Measurements from ENCODE around the gene ALDH3B1.
"Not testable (repeated sequence)": the region's sequence is repeated elsewhere in the genome, so short reads cannot be mapped to it uniquely, and the experiment has no call there.

DNA sequence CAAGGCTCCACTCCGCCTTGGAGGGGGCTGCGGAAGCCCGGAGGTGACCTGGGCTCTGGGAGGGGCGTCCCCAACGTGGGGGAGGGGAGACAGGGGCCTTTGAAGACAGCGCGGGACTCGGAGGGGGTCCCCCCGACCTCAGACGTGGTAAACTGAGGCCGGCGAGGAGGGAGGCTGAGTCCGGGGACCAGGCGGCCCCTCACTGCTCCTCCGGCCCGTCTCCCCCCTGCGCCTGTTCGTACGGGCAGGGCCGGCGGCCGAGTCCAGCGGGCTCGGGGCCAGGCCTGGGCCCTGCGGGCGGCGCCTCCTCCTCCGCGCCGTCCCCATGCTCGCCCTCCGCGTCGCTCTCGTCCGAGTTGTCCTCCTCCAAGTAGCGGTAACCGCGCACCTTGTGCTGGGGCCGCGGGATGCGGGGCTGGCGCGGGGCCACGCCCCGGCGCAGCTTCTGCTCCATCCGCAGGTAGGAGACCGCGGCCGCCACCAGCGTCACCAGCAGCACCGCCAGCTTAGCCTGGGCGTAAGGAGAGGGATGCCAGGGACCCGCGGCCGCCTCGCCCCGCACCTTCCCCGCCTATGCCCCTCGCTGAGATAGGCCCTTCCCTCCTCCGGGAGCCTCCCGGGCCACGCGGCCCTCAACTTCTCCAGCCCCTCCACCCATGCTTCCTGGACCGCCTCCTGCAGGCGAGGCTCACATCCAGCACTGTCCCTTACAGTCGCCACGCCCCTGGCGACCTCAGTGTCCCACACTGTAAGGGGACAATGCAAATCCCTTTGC, 18.6 kb upstream of the ALDH3B1 start:
- TF ChIP-seq, protein P1, sequence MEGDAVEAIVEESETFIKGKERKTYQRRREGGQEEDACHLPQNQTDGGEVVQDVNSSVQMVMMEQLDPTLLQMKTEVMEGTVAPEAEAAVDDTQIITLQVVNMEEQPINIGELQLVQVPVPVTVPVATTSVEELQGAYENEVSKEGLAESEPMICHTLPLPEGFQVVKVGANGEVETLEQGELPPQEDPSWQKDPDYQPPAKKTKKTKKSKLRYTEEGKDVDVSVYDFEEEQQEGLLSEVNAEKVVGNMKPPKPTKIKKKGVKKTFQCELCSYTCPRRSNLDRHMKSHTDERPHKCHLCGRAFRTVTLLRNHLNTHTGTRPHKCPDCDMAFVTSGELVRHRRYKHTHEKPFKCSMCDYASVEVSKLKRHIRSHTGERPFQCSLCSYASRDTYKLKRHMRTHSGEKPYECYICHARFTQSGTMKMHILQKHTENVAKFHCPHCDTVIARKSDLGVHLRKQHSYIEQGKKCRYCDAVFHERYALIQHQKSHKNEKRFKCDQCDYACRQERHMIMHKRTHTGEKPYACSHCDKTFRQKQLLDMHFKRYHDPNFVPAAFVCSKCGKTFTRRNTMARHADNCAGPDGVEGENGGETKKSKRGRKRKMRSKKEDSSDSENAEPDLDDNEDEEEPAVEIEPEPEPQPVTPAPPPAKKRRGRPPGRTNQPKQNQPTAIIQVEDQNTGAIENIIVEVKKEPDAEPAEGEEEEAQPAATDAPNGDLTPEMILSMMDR (IDR thresholded peaks at IDR 0.05), result not testable (repeated sequence)
- TF ChIP-seq ZFX (IDR thresholded peaks at IDR 0.05; ENCODE audit: borderline replicate concordance), result not testable (repeated sequence)
